ENCODE data around the gene NT5C.

The NT5C gene

GRCh38 chr17:75111777-75112335 is 19.7 kb downstream of the NT5C start:
- Histone ChIP-seq H3K4me1 (ENCODE audit: control insufficient read depth, low read depth, low read length) (peaks cover 5% of the 10 kb centered on the region), H3K27ac (ENCODE audit: low read length) (no peak overlapping the region), H3K9ac (ENCODE audit: low read length) (no peak overlapping the region), H3K9me3 (ENCODE audit: control insufficient read depth, low read depth, low read length) (no peaks in the 10 kb centered on the region), H3K27me3 (ENCODE audit: control insufficient read depth, insufficient read depth, low read length) (peaks cover 12% of the 10 kb centered on the region), H3K4me3 (ENCODE audit: low read length) (no peak overlapping the region), H3K36me3 (ENCODE audit: control insufficient read depth, low read depth, low read length) (no peaks in the 10 kb centered on the region)

GRCh38 chr17:75110234-75110937 is 21.2 kb downstream of the NT5C start:
- Histone ChIP-seq H3K4me1 (ENCODE audit: control insufficient read depth, low read depth, low read length) (peaks cover 5% of the 10 kb centered on the region), H3K27ac (ENCODE audit: low read length) (no peak overlapping the region), H3K9ac (ENCODE audit: low read length) (peak overlapping the region; percentile 18), H3K36me3 (ENCODE audit: control insufficient read depth, low read depth, low read length) (no peaks in the 10 kb centered on the region), H3K4me3 (ENCODE audit: low read length) (peak overlapping the region; percentile 72), H3K9me3 (ENCODE audit: control insufficient read depth, low read depth, low read length) (no peaks in the 10 kb centered on the region), H3K27me3 (ENCODE audit: control insufficient read depth, insufficient read depth, low read length) (peaks cover 12% of the 10 kb centered on the region)

- peak within 1 kb of the TSS; percentile 72 for H3K4me3 ChIP-seq (ENCODE audit: low read length)
- H3K9me3 ChIP-seq (ENCODE audit: control insufficient read depth, low read depth, low read length) = no peaks in the 10 kb centered on the region
- H3K9ac ChIP-seq (ENCODE audit: low read length) = peak within 1 kb of the TSS; percentile 40
- H3K27me3 ChIP-seq (ENCODE audit: control insufficient read depth, insufficient read depth, low read length) = peaks cover 12% of the 10 kb centered on the region
- H3K4me1 ChIP-seq (ENCODE audit: control insufficient read depth, low read depth, low read length) = peaks cover 5% of the 10 kb centered on the region
- no peaks in the 10 kb centered on the region for H3K36me3 ChIP-seq (ENCODE audit: control insufficient read depth, low read depth, low read length)
- H3K27ac ChIP-seq (ENCODE audit: low read length) = no peak within 1 kb of the TSS
These were observed 21.9 kb downstream of the NT5C start, which contains the start of gene ARMC7 for GRCh38 chr17:75109407-75110233. TSS of gene ARMC7 (plus strand) at chr17:75109969. CDS start at chr17:75110289, 320 bp downstream.

- Histone ChIP-seq H3K36me3 (ENCODE audit: control insufficient read depth, low read depth, low read length) (no peaks in the 10 kb centered on the region), H3K9me3 (ENCODE audit: control insufficient read depth, low read depth, low read length) (no peaks in the 10 kb centered on the region), H3K9ac (ENCODE audit: low read length) (peak overlapping the region; percentile 40), H3K4me1 (ENCODE audit: control insufficient read depth, low read depth, low read length) (peaks cover 5% of the 10 kb centered on the region), H3K27me3 (ENCODE audit: control insufficient read depth, insufficient read depth, low read length) (peaks cover 12% of the 10 kb centered on the region), H3K4me3 (ENCODE audit: low read length) (peak overlapping the region; percentile 72), H3K27ac (ENCODE audit: low read length) (no peak overlapping the region)
These were observed 22.5 kb downstream of the NT5C start for GRCh38 chr17:75109046-75109406.

- H3K27ac ChIP-seq (ENCODE audit: low read length) = no peak overlapping the region
- no peaks in the 10 kb centered on the region for H3K36me3 ChIP-seq (ENCODE audit: control insufficient read depth, low read depth, low read length)
- H3K9ac ChIP-seq (ENCODE audit: low read length) = no peak overlapping the region
- no peaks in the 10 kb centered on the region for H3K9me3 ChIP-seq (ENCODE audit: control insufficient read depth, low read depth, low read length)
- H3K4me1 ChIP-seq (ENCODE audit: control insufficient read depth, low read depth, low read length) = peaks cover 5% of the 10 kb centered on the region
- H3K4me3 ChIP-seq (ENCODE audit: low read length) = no peak overlapping the region
- peaks cover 12% of the 10 kb centered on the region for H3K27me3 ChIP-seq (ENCODE audit: control insufficient read depth, insufficient read depth, low read length)
These were observed 23.3 kb downstream of the NT5C start for GRCh38 chr17:75108193-75108592.

GRCh38 chr17:75105126-75106080 is 26.1 kb downstream of the NT5C start:
- Histone ChIP-seq H3K4me3 (ENCODE audit: low read length) (no peak overlapping the region), H3K36me3 (ENCODE audit: control insufficient read depth, low read depth, low read length) (peaks cover 2% of the 10 kb centered on the region), H3K27me3 (ENCODE audit: control insufficient read depth, insufficient read depth, low read length) (peaks cover 12% of the 10 kb centered on the region), H3K9me3 (ENCODE audit: control insufficient read depth, low read depth, low read length) (no peaks in the 10 kb centered on the region), H3K4me1 (ENCODE audit: control insufficient read depth, low read depth, low read length) (peaks cover 5% of the 10 kb centered on the region), H3K27ac (ENCODE audit: low read length) (no peak overlapping the region), H3K9ac (ENCODE audit: low read length) (no peak overlapping the region)

GRCh38 chr17:75103601-75104554 is 27.7 kb downstream of the NT5C start:
- Histone ChIP-seq H3K27me3 (ENCODE audit: control insufficient read depth, insufficient read depth, low read length) (peaks cover 10% of the 10 kb centered on the region), H3K4me1 (ENCODE audit: control insufficient read depth, low read depth, low read length) (peaks cover 4% of the 10 kb centered on the region), H3K36me3 (ENCODE audit: control insufficient read depth, low read depth, low read length) (peaks cover 7% of the 10 kb centered on the region), H3K4me3 (ENCODE audit: low read length) (no peak overlapping the region), H3K9ac (ENCODE audit: low read length) (no peak overlapping the region), H3K9me3 (ENCODE audit: control insufficient read depth, low read depth, low read length) (no peaks in the 10 kb centered on the region), H3K27ac (ENCODE audit: low read length) (no peak overlapping the region)

GRCh38 chr17:75102385-75102821 is 29.1 kb downstream of the NT5C start:
- Histone ChIP-seq H3K9me3 (ENCODE audit: control insufficient read depth, low read depth, low read length) (no peaks in the 10 kb centered on the region), H3K27ac (ENCODE audit: low read length) (no peak overlapping the region), H3K9ac (ENCODE audit: low read length) (no peak overlapping the region), H3K4me3 (ENCODE audit: low read length) (no peak overlapping the region), H3K4me1 (ENCODE audit: control insufficient read depth, low read depth, low read length) (no peaks in the 10 kb centered on the region), H3K27me3 (ENCODE audit: control insufficient read depth, insufficient read depth, low read length) (no peaks in the 10 kb centered on the region), H3K36me3 (ENCODE audit: control insufficient read depth, low read depth, low read length) (peaks cover 7% of the 10 kb centered on the region)

- Histone ChIP-seq H3K36me3 (ENCODE audit: control insufficient read depth, low read depth, low read length) (peaks cover 7% of the 10 kb centered on the region), H3K27ac (ENCODE audit: low read length) (no peak overlapping the region), H3K27me3 (ENCODE audit: control insufficient read depth, insufficient read depth, low read length) (no peaks in the 10 kb centered on the region), H3K9me3 (ENCODE audit: control insufficient read depth, low read depth, low read length) (no peaks in the 10 kb centered on the region), H3K4me1 (ENCODE audit: control insufficient read depth, low read depth, low read length) (no peaks in the 10 kb centered on the region), H3K4me3 (ENCODE audit: low read length) (no peak overlapping the region), H3K9ac (ENCODE audit: low read length) (no peak overlapping the region)
These were observed 31.5 kb downstream of the NT5C start for GRCh38 chr17:75099881-75100595.

GRCh38 chr17:75098861-75099260 is 32.7 kb downstream of the NT5C start:
- Histone ChIP-seq H3K9ac (ENCODE audit: low read length) (no peak overlapping the region), H3K4me1 (ENCODE audit: control insufficient read depth, low read depth, low read length) (no peaks in the 10 kb centered on the region), H3K4me3 (ENCODE audit: low read length) (no peak overlapping the region), H3K27ac (ENCODE audit: low read length) (no peak overlapping the region), H3K9me3 (ENCODE audit: control insufficient read depth, low read depth, low read length) (no peaks in the 10 kb centered on the region), H3K27me3 (ENCODE audit: control insufficient read depth, insufficient read depth, low read length) (no peaks in the 10 kb centered on the region), H3K36me3 (ENCODE audit: control insufficient read depth, low read depth, low read length) (peaks cover 7% of the 10 kb centered on the region)
